T-helper 17 cell (primary cell): Measurements from ENCODE around the gene TRIM39. TPM values are rescaled to one million over a fixed set of nuclear protein-coding genes. Genes with fewer than 3 reads are reported as not detected.

ENCODE experiments used
- ATAC-seq: fragments of 150-1000 bp; cut with Tn5 transposase; 2 replicates; pipeline ENCODE4 v1.10.0; 2021; ENCODE audit warnings: mild to moderate bottlenecking, moderate library complexity
- DNase-seq, 3 donors: peaks; one replicate each; pipeline versions ENCODE4 v3.0.0 to v3.0.0-alpha.2; 2020 to 2021
- H3K9me3 ChIP-seq: one replicate; pipeline ENCODE4 v1.7.0; 2013; ENCODE audit warnings: low read length, mild to moderate bottlenecking; ENCODE audit not compliant: control insufficient read depth, poor library complexity, severe bottlenecking
- H3K27ac Mint-ChIP-seq: one replicate; pipeline ENCODE4 v1.8.0; 2022; ENCODE audit warnings: mild to moderate bottlenecking, moderate library complexity, mixed read lengths
- H3K27me3 Mint-ChIP-seq: one replicate; pipeline ENCODE4 v1.8.0; 2022; ENCODE audit warnings: mixed read lengths
- H3K36me3 Mint-ChIP-seq: one replicate; pipeline ENCODE4 v1.8.0; 2022; ENCODE audit warnings: low read depth, mixed read lengths
- H3K4me1 Mint-ChIP-seq: one replicate; pipeline ENCODE4 v1.8.0; 2022; ENCODE audit warnings: mild to moderate bottlenecking, mixed read lengths
- H3K4me3 Mint-ChIP-seq: one replicate; pipeline ENCODE4 v1.8.0; 2022; ENCODE audit warnings: mild to moderate bottlenecking, moderate library complexity, mixed read lengths
- total RNA-seq, 4 donors: library from RNA in 2 of 4; stranded (reverse) in 2 of 4; gene quantifications; one replicate each; pipeline ENCODE4 v1.2.3 and lab custom pipeline; 2022 to 2026

Gene TRIM39
- total RNA-seq, 2 donors from 2014 or later: 41.4 to 47.3 TPM

DNA sequence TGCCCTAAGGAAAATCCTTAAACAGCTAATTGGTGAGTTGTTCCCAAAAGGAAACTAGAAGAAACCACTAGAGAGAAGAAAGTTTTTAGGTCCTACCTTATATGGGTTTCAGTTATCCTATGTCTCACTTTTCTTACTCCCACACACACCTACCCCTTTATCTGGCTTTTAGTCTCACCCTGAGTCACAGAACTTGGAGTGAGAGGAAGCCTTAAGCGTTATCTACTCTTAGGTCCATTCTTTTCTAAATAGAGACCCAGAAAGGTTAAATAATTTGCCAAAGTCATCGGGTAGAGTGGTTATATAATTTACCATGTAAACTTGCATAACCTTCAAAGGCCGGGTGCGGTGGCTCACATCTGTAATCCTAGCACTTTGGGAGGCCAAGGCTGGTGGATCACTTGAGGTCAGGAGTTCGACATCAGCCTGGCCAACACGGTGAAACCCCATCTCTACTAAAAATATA lies 13.9 kb downstream of the TRIM39 start:
- no peak overlapping the region for H3K4me3 Mint-ChIP-seq
- no peak overlapping the region for H3K27ac Mint-ChIP-seq
- H3K4me1 Mint-ChIP-seq: peaks cover 5% of the 10 kb centered on the region
- no peak for ATAC-seq
- no peaks in the 10 kb centered on the region for H3K9me3 ChIP-seq
- H3K27me3 Mint-ChIP-seq: no peaks in the 10 kb centered on the region
- H3K36me3 Mint-ChIP-seq: peaks cover 2% of the 10 kb centered on the region
- DNase-seq: no peak

DNA sequence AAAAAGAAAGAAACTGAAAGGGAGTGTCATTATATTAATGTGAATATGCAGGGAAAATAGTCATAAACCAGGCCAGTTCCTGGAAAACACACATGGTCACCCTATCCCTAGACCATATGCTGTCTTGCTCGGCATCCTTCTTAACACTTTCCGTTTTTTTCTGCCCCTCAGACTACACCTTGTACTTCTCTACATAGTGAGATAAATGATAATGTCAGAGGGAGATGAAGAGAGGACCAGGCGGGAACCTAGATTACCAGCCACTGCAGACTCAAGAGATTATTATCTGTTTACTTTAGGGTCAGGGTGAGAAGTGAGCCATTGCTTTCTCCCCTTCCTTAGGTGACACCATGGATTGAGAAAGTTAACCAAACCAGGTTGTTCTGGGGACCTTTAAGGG lies 14.5 kb downstream of the TRIM39 start:
- H3K36me3 Mint-ChIP-seq: peaks cover 2% of the 10 kb centered on the region
- no peaks in the 10 kb centered on the region for H3K27me3 Mint-ChIP-seq
- DNase-seq (no peak), ATAC-seq (no peak)
- H3K4me1 Mint-ChIP-seq: peaks cover 10% of the 10 kb centered on the region
- H3K27ac Mint-ChIP-seq: no peak overlapping the region
- H3K4me3 Mint-ChIP-seq: no peak overlapping the region
- H3K9me3 ChIP-seq: no peaks in the 10 kb centered on the region

DNA sequence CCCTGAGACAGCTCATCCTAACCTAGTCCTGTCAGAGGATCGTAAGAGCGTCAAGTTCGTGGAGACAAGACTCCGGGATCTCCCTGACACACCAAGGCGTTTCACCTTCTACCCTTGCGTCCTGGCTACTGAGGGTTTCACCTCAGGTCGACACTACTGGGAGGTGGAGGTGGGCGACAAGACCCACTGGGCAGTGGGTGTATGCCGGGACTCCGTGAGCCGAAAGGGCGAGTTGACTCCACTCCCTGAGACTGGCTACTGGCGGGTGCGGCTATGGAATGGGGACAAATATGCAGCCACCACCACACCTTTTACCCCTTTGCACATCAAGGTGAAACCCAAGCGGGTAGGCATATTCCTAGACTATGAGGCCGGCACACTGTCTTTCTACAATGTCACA lies 15.0 kb downstream of the TRIM39 start:
- DNase-seq (no peak), ATAC-seq (no peak)
- no peaks in the 10 kb centered on the region for H3K9me3 ChIP-seq
- peaks cover 11% of the 10 kb centered on the region for H3K4me1 Mint-ChIP-seq
- H3K36me3 Mint-ChIP-seq: peaks cover 2% of the 10 kb centered on the region
- no peak overlapping the region for H3K4me3 Mint-ChIP-seq
- no peaks in the 10 kb centered on the region for H3K27me3 Mint-ChIP-seq
- H3K27ac Mint-ChIP-seq: no peak overlapping the region

DNA sequence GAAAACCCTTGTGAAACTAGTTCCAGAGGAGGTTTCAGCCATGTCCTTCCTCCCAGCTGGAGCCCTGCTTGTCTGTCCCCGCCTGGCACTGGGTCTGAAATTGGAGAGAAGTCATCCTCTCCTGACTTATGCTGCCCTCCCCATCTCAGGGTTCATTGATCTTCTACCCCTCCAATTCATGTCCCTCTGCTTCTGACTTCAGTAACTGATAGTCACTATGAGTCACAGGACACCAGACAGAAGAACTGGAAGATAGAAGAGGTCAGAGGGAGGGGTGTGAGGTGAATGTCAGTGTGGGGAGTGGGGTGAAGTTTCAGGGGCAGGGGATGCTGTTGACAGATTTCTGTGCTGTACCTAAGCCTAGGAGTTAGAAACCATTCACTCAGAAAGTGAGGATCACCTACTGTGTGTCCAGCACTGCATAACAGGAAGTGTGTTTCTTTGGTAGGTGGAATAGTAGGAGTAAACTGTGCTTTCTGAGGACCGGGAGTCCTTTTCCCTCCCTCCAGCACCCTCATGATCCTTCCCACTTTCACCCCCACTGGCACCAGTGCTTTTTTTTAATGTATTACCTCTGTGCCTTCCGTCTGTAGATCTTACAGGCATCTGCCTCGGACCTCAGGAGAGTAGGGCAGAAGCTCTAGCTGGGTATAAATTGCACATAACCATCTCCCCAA lies 17.6 kb downstream of the TRIM39 start:
- H3K36me3 Mint-ChIP-seq: peaks cover 2% of the 10 kb centered on the region
- no peak for ATAC-seq
- no peaks in the 10 kb centered on the region for H3K27me3 Mint-ChIP-seq

DNA sequence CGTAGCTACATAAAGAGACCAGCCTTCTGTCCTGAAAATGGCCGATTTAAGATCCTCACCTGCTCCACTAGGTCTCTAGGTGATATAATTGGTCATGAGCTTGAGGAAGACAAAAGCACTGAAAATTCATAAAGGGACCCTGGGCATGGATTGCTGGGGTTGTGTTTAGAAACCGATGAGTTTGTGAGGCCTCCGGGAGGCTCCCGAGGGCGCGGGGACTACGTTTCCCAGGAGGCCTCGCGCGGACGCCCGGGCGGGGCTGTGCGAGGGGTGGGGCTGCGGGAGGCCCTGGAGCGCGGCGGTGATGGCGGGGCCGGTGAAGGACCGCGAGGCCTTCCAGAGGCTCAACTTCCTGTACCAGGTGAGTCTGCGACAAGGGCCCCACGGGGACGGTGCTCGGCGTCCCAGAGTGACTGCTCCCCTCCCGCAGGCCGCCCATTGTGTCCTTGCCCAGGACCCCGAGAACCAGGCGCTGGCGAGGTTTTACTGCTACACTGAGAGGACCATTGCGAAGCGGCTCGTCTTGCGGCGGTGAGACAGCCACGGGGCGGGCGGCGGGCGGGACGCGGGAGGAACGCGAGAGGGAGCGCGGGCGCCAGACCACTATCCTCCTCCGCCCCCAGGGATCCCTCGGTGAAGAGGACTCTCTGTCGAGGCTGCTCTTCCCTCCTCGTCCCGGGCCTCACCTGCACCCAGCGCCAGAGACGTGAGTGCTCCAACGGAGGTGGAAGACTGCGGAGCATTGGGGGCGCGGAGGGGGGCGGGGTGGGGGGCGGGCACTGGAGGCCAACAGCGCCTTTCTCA lies 18.3 kb downstream of the TRIM39 start, which contains the start of gene RPP21:
Gene RPP21 (plus strand): TSS at position 289 of the 804 bp plus-strand sequence. CDS start 16 bp downstream, at position 305.
- H3K4me3 Mint-ChIP-seq: peak within 1 kb of the TSS; percentile 90
- ATAC-seq (peak; percentile 98), DNase-seq (peak; percentile 77 to 83 (median 80))
- peaks cover 2% of the 10 kb centered on the region for H3K36me3 Mint-ChIP-seq
- H3K27ac Mint-ChIP-seq: peak within 1 kb of the TSS; percentile 84
- H3K4me1 Mint-ChIP-seq: peaks cover 20% of the 10 kb centered on the region
- no peaks in the 10 kb centered on the region for H3K9me3 ChIP-seq
- no peaks in the 10 kb centered on the region for H3K27me3 Mint-ChIP-seq

More for the DNA sequence above, 17.6 kb downstream of the TRIM39 start:
- H3K4me1 Mint-ChIP-seq: peaks cover 19% of the 10 kb centered on the region
- H3K27ac Mint-ChIP-seq: peak overlapping the region; percentile 84
- H3K4me3 Mint-ChIP-seq: peak overlapping the region; percentile 90
- no peak for DNase-seq
- no peaks in the 10 kb centered on the region for H3K9me3 ChIP-seq

DNA sequence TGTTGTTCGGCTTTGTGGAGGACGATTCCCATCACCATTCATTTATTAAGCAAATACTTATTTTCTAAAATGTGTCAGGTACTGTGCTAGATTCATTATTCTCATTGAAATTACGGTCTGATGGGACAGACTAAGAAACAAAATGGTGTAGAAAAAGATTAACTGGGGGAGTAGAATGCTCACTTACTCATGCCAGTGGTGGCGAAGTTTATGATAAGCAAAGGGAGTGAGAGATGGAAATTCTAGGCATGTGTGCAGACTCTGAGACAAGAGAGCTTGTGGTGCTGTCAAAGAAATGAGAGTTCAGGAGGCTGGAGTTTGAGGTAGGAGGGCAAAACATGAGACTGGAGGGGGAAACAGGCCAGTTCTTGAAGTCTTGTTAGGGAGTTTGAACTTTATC lies 19.1 kb downstream of the TRIM39 start:
- H3K4me1 Mint-ChIP-seq: peaks cover 25% of the 10 kb centered on the region
- ATAC-seq: no peak
- H3K9me3 ChIP-seq: no peaks in the 10 kb centered on the region
- H3K27ac Mint-ChIP-seq: peak overlapping the region; percentile 84
- peaks cover 2% of the 10 kb centered on the region for H3K36me3 Mint-ChIP-seq
- H3K27me3 Mint-ChIP-seq: no peaks in the 10 kb centered on the region
- DNase-seq: no peak
- H3K4me3 Mint-ChIP-seq: peak overlapping the region; percentile 90

DNA sequence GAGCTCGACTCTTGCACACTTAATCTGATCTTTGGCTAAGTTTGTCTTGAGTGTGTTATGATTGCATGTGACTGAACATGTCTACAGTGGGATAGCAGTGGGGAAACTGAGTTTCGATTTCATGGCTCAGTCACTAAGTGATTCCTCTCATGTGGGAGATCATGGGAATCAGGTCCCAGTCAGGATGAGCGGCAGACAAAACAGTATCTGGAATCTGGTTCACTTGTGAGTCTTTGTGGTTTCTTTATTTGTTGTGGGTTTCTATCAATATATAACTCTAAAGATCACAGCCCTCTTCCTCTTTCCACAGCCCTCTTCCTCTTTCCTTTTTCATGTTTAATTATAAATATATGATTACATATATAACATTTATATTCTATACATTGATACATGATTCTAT lies 22.2 kb downstream of the TRIM39 start:
- H3K27me3 Mint-ChIP-seq: peaks cover 8% of the 10 kb centered on the region
- no peak overlapping the region for H3K4me3 Mint-ChIP-seq
- H3K4me1 Mint-ChIP-seq: peaks cover 31% of the 10 kb centered on the region

DNA sequence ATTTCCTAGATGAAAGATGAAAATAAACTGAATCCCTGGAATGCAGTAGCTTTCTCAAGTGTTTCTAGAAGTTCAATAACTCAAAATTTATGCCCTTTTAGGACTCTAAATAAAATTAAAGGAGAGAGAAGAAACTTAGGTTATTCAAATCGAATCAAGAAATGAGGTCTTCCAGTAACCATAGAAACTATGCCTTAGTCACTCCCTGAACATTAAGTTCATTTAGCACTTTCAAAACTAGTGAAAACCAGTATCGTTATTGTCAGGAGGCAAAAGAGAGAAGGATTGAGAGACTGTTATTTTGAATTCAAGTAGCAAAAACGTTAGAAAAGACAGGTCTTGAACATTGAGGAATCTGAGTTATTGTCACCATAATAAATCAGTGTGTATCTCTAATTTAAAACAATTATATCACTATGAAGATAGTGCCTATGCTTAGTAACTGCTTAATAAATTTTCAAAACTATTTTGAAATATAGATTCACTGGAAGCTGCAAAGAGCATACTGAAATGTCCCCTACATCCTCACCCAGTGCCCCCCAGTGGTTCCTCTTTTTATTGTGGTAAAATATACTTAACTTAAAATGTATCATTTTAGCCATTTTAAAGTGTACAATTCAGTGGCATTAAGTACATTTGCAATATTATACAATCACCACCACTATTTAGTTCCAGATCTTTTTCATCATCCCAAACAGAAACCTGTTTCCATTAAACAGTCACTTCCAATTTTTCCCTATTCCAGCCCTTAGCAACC lies 22.9 kb downstream of the TRIM39 start:
- H3K4me3 Mint-ChIP-seq: no peak overlapping the region
- no peaks in the 10 kb centered on the region for H3K9me3 ChIP-seq
- DNase-seq (no peak), ATAC-seq (no peak)
- H3K27me3 Mint-ChIP-seq: peaks cover 10% of the 10 kb centered on the region
- peaks cover 31% of the 10 kb centered on the region for H3K4me1 Mint-ChIP-seq
- H3K27ac Mint-ChIP-seq: no peak overlapping the region
- no peaks in the 10 kb centered on the region for H3K36me3 Mint-ChIP-seq

More for the DNA sequence above, 22.2 kb downstream of the TRIM39 start:
- Mint-ChIP-seq H3K27ac (no peak overlapping the region), H3K36me3 (no peaks in the 10 kb centered on the region)
- no peak for ATAC-seq
- no peak for DNase-seq
- no peaks in the 10 kb centered on the region for H3K9me3 ChIP-seq

DNA sequence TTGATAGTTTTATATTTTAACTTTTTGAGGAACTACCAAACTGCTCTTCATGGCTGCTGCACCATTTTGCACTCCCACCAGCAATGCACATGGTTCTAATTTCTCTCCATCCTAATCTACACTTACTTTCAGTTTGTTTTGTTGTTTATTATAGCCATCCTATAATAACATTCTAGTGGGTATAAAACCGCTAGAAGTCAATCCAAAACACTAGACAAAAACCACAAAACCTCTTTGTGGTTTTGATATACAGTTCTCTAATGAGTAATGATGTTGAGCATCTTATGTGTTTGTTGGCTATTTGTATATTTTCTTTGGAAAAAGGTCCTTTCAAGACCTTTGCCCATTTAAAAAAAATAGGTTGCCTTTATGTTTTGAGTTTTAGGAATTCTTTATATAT lies 23.8 kb downstream of the TRIM39 start:
- no peaks in the 10 kb centered on the region for H3K36me3 Mint-ChIP-seq
- peak overlapping the region; percentile 47 for H3K4me3 Mint-ChIP-seq
- H3K27ac Mint-ChIP-seq: no peak overlapping the region
- H3K9me3 ChIP-seq: no peaks in the 10 kb centered on the region
- ATAC-seq (no peak), DNase-seq (no peak)
- H3K4me1 Mint-ChIP-seq: peaks cover 31% of the 10 kb centered on the region
- H3K27me3 Mint-ChIP-seq: peaks cover 18% of the 10 kb centered on the region

DNA sequence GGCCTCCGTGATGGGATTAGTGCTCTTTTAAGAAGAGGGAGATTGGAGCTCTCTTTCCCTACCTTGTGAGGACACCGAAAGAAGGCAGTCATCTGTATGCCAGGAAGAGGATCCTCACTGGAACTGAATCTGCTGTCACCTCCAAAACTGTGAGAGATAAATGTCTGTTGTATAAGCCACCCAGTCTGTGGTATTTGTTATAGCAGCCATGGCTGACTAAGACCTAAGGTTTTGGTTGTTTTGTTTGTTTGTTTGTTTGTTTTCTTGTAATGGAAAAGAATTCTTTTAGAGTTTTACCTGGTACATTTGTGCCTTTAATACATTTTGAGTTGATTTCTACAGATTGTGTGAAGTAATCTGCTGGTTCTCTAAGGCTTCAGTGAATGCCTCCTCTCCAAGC lies 25.8 kb downstream of the TRIM39 start:
- Mint-ChIP-seq H3K4me1 (peaks cover 24% of the 10 kb centered on the region), H3K36me3 (no peaks in the 10 kb centered on the region), H3K4me3 (no peak overlapping the region), H3K27ac (no peak overlapping the region), H3K27me3 (peaks cover 31% of the 10 kb centered on the region)
- no peak for ATAC-seq
- no peaks in the 10 kb centered on the region for H3K9me3 ChIP-seq
- DNase-seq: no peak

DNA sequence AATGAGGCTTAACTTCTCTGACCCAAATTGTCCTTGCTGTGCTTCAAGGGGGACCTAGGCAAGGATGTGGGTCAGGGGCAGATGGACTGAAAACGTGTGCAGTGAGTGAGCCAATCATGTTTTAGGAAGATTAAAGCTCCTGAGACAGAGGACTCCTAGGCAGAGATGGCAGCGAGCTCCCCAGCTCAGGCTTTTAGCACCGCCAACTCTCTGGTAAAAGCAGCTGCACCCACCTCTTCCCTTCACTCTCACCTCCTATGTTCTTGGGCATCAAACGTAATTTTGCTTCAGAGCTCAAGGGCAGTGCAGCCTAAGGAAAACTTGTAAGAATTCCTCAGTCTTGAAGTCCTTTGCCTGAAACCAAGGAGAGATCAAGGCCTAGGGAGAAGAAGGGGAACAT lies 28.6 kb downstream of the TRIM39 start:
- Mint-ChIP-seq H3K27me3 (peaks cover 48% of the 10 kb centered on the region), H3K4me3 (no peak overlapping the region), H3K36me3 (no peaks in the 10 kb centered on the region), H3K27ac (no peak overlapping the region), H3K4me1 (peaks cover 18% of the 10 kb centered on the region)
- DNase-seq: no peak
- H3K9me3 ChIP-seq: no peaks in the 10 kb centered on the region
- no peak for ATAC-seq

DNA sequence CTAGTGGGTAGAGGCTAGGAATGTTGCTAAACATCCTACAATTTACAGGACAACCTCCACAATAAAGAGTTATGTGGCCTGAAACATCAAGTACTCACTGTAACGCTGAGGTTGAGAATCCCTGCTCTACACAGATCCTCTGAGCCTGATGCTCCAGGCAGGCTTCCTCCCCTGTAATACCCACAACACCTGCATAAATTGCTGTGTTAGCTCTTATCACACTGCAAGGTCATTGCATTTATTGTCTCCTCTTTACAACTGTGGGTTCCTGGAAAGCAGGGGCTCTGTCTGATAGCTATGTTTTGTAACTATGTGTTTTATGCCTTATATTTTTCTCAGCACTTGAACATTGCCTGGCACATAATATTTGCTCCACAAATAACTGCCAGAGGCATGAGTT lies 29.8 kb downstream of the TRIM39 start:
- peaks cover 11% of the 10 kb centered on the region for H3K4me1 Mint-ChIP-seq
- no peak overlapping the region for H3K4me3 Mint-ChIP-seq
- DNase-seq (no peak), ATAC-seq (no peak)
- no peak overlapping the region for H3K27ac Mint-ChIP-seq
- no peaks in the 10 kb centered on the region for H3K9me3 ChIP-seq
- peaks cover 4% of the 10 kb centered on the region for H3K36me3 Mint-ChIP-seq
- H3K27me3 Mint-ChIP-seq: peaks cover 60% of the 10 kb centered on the region
